NCI-H2227 treated with DMSO at 0.1 percent for 48 hours (cell line): Measurements from ENCODE around the gene EYA3.

ENCODE experiments used
- DNase-seq: peaks from one replicate; lab custom pipeline; 2025; lab: John Stamatoyannopoulos, UW

EYA3 gene

GRCh38 chr1:27940297-27940696 lies 148.1 kb downstream of the EYA3 start:
- no peak for DNase-seq

GRCh38 chr1:27938488-27938887 lies 149.9 kb downstream of the EYA3 start:
- no peak for DNase-seq

- DNase-seq: no peak
These were observed 150.9 kb downstream of the EYA3 start for GRCh38 chr1:27937524-27937836.

GRCh38 chr1:27936370-27936769 lies 152.0 kb downstream of the EYA3 start:
- DNase-seq: no peak

- DNase-seq: no peak
These were observed 152.7 kb downstream of the EYA3 start for GRCh38 chr1:27935721-27936120.

GRCh38 chr1:27934818-27935549 lies 153.4 kb downstream of the EYA3 start, which contains the start of gene SMPDL3B:
Gene SMPDL3B, plus strand, starts transcription at chr1:27935000. Its CDS starts 184 bp downstream, at chr1:27935184.
- DNase-seq: peak; percentile 54

- peak; percentile 51 for DNase-seq
These were observed 156.7 kb downstream of the EYA3 start for GRCh38 chr1:27931759-27932158.

GRCh38 chr1:27931184-27931583 lies 157.2 kb downstream of the EYA3 start:
- DNase-seq: no peak

GRCh38 chr1:27928216-27928954 lies 160.0 kb downstream of the EYA3 start:
- DNase-seq: no peak

GRCh38 chr1:27922272-27922671 lies 166.1 kb downstream of the EYA3 start:
- DNase-seq: no peak
